WTC11 (cell line): Measurements from ENCODE around the gene PPP2R2C.

Experiments used
- ATF6 ChIP-seq: sonication (generic); formaldehyde crosslinking; IDR thresholded peaks from 2 replicates; pipeline ENCODE4 v1.8.1; 2023; ENCODE audit warnings: mild to moderate bottlenecking, missing genetic modification reagents
- CBFB ChIP-seq: sonication (generic); formaldehyde crosslinking; IDR thresholded peaks from 2 replicates; pipeline ENCODE4 v1.8.1; 2022; ENCODE audit warnings: mild to moderate bottlenecking, low read depth, missing genetic modification reagents
- CREB1 ChIP-seq: sonication (generic); formaldehyde crosslinking; IDR thresholded peaks from 2 replicates; pipeline ENCODE4 v1.8.0; 2023; ENCODE audit warnings: mild to moderate bottlenecking, missing genetic modification reagents
- CTCF ChIP-seq: fragments of 200-600 bp; IDR thresholded peaks from 2 replicates; pipeline ENCODE4 v1.8.0; 2022; ENCODE audit warnings: antibody characterized with exemption
- ESRRA ChIP-seq: sonication (generic); formaldehyde crosslinking; IDR thresholded peaks from 2 replicates; pipeline ENCODE4 v1.8.1; 2022; ENCODE audit warnings: mild to moderate bottlenecking, missing genetic modification reagents, borderline replicate concordance
- FOXK1 ChIP-seq: sonication (generic); formaldehyde crosslinking; IDR thresholded peaks from 2 replicates; pipeline ENCODE4 v1.8.0; 2022; ENCODE audit warnings: mild to moderate bottlenecking, moderate library complexity, missing genetic modification reagents
- GABPB1 ChIP-seq: sonication (generic); formaldehyde crosslinking; IDR thresholded peaks from 2 replicates; pipeline ENCODE4 v1.8.1; 2023; ENCODE audit warnings: mild to moderate bottlenecking, missing genetic modification reagents
- NFE2L1 ChIP-seq: sonication (generic); formaldehyde crosslinking; IDR thresholded peaks from 2 replicates; pipeline ENCODE4 v1.8.1; 2023; ENCODE audit warnings: missing genetic modification reagents
- SP1 ChIP-seq: sonication (generic); formaldehyde crosslinking; conservative IDR thresholded peaks from 2 replicates; pipeline ENCODE4 v1.8.1; 2022; ENCODE audit warnings: missing genetic modification reagents
- TEAD1 ChIP-seq: sonication (generic); formaldehyde crosslinking; IDR thresholded peaks from 2 replicates; pipeline ENCODE4 v1.8.0; 2022; ENCODE audit warnings: mild to moderate bottlenecking, missing genetic modification reagents
- ZNF232 ChIP-seq: sonication (generic); formaldehyde crosslinking; IDR thresholded peaks from 2 replicates; pipeline ENCODE4 v1.8.0; 2022; ENCODE audit warnings: mild to moderate bottlenecking, missing genetic modification reagents
- ZNF532 ChIP-seq: fragments of 250-450 bp; sonication (Bioruptor Pico); IDR thresholded peaks from 2 replicates; pipeline ENCODE4 v1.9.0; 2021; ENCODE audit warnings: mild to moderate bottlenecking, borderline replicate concordance

GRCh38 chr4:6322761-6323566 lies 149.4 kb downstream of the PPP2R2C start:
- TF ChIP-seq CTCF (no peak), CREB1 (CRISPR knock-in tag) (no peak), TEAD1 (CRISPR knock-in tag) (no peak), CBFB (CRISPR knock-in tag) (no peak), GABPB1 (CRISPR knock-in tag) (0 out of 2 replicates have a peak, but pooled peaks have one; percentile 17), ATF6 (CRISPR knock-in tag) (no peak), SP1 (CRISPR knock-in tag) (no peak), ZNF232 (no peak), NFE2L1 (CRISPR knock-in tag) (no peak), ESRRA (CRISPR knock-in tag) (no peak), ZNF532 (CRISPR knock-in tag) (no peak), FOXK1 (CRISPR knock-in tag) (no peak)
